NOMO-1 (cell line): ENCODE data around the gene MEG3.

Experiments
- DNase-seq, 2 experiments: peaks; one replicate each; lab custom pipeline; 2025; ENCODE audit not compliant: unreplicated experiment in 2 of 2; lab: John Stamatoyannopoulos, UW

MEG3 gene

GRCh38 chr14:100862277-100862676 is 36.4 kb downstream of the MEG3 start:
- no peak for DNase-seq

- no peak for DNase-seq
Measured at GRCh38 chr14:100862793-100863192, 36.9 kb downstream of the MEG3 start.

GRCh38 chr14:100864206-100864605 is 38.3 kb downstream of the MEG3 start:
- DNase-seq = no peak

- DNase-seq = no peak
Measured at GRCh38 chr14:100864960-100865681, 39.2 kb downstream of the MEG3 start.

- no peak for DNase-seq
Measured at GRCh38 chr14:100865682-100866591, 40.0 kb downstream of the MEG3 start.

- DNase-seq = no peak
Measured at GRCh38 chr14:100866666-100867630, 41.0 kb downstream of the MEG3 start.

GRCh38 chr14:100867631-100868315 is 41.9 kb downstream of the MEG3 start:
- no peak for DNase-seq

- DNase-seq = no peak
Measured at GRCh38 chr14:100868621-100869370, 42.9 kb downstream of the MEG3 start.

GRCh38 chr14:100871234-100872186 is 45.6 kb downstream of the MEG3 start:
- no peak for DNase-seq

- DNase-seq = no peak
Measured at GRCh38 chr14:100872259-100873095, 46.6 kb downstream of the MEG3 start.

GRCh38 chr14:100873096-100873482 is 47.2 kb downstream of the MEG3 start:
- DNase-seq = no peak

- DNase-seq = no peak
Measured at GRCh38 chr14:100874051-100874410, 48.1 kb downstream of the MEG3 start.

GRCh38 chr14:100874411-100875091 is 48.6 kb downstream of the MEG3 start:
- no peak for DNase-seq

- DNase-seq = no peak
Measured at GRCh38 chr14:100875126-100875525, 49.2 kb downstream of the MEG3 start.

GRCh38 chr14:100875861-100876590 is 50.1 kb downstream of the MEG3 start:
- no peak for DNase-seq
